ENCODE data around the gene DAPP1. TPM values are rescaled to one million over a fixed set of nuclear protein-coding genes. Genes with fewer than 3 reads are reported as not detected.
"Not testable (repeated sequence)": the region's sequence is repeated elsewhere in the genome, so short reads cannot be mapped to it uniquely, and the experiment has no call there.

The DAPP1 gene
- total RNA-seq: 1 to 10 TPM in 3 of 4 donors, under 1 TPM in 1; 0.73 to 6.3 (median 1.8) TPM

- Histone ChIP-seq H3K4me3 (peak within 1 kb of the TSS in 1 of 2 donors; percentile 21), H3K36me3 (no peaks in the 10 kb centered on the region), H3K4me1 (peaks cover 0 to 4% (median 3%) of the 10 kb centered on the region in 3 donors), H3K27ac (no peak within 1 kb of the TSS), H3K9me3 (no peaks in the 10 kb centered on the region), H3K27me3 (no peaks in the 10 kb centered on the region)
- peak; percentile 59 for ATAC-seq
- WGBS, 2 donors (ENCODE audit: low coverage in 1 of 2): 66 to 76% methylated on average over 3 to 4 of the region's 7 CpGs
- TF ChIP-seq POLR2A (IDR thresholded peaks at IDR 0.05) (no peak), POLR2AphosphoS5 (IDR thresholded peaks at IDR 0.05) (no peak), EP300 (IDR thresholded peaks at IDR 0.05) (no peak), CTCF (IDR thresholded peaks at IDR 0.05) (no peak)
These were observed at the start of gene DAPP1 for GRCh38 chr4:99816545-99817308. DAPP1 (plus strand) TSS chr4:99816827; CDS start chr4:99816914, 87 bp downstream.

GRCh38 chr4:99770842-99771241 is 45.8 kb upstream of the DAPP1 start:
- not testable (repeated sequence) for H3K27ac ChIP-seq, H3K36me3 ChIP-seq, H3K9me3 ChIP-seq, H3K4me3 ChIP-seq, ATAC-seq, H3K27me3 ChIP-seq, H3K4me1 ChIP-seq
- 100% methylated on average over 3 of the region's 7 CpGs; no CpG with 5 or more reads in 1 of the 2 donors for WGBS, 2 donors (ENCODE audit: low coverage in 1 of 2)

- H3K27me3 ChIP-seq: no peaks in the 10 kb centered on the region
- H3K4me3 ChIP-seq: no peak overlapping the region
- peaks cover 0 to under 1% (median 0%) of the 10 kb centered on the region in 3 donors for H3K9me3 ChIP-seq
- no peaks in the 10 kb centered on the region for H3K36me3 ChIP-seq
- no peaks in the 10 kb centered on the region for H3K4me1 ChIP-seq
- ATAC-seq: no peak
- no peak overlapping the region for H3K27ac ChIP-seq
- 94% methylated on average over 3 of the region's 3 CpGs; no CpG with 5 or more reads in 1 of the 2 donors for WGBS, 2 donors (ENCODE audit: low coverage in 1 of 2)
- no peak for TF ChIP-seq CTCF (IDR thresholded peaks at IDR 0.05)
- TF ChIP-seq POLR2AphosphoS5 (IDR thresholded peaks at IDR 0.05): no peak
- no peak for TF ChIP-seq POLR2A (IDR thresholded peaks at IDR 0.05)
- no peak for TF ChIP-seq EP300 (IDR thresholded peaks at IDR 0.05)
These were observed 32.7 kb upstream of the DAPP1 start for GRCh38 chr4:99783940-99784339.

- Histone ChIP-seq H3K27ac (no peak overlapping the region), H3K36me3 (no peaks in the 10 kb centered on the region), H3K27me3 (no peaks in the 10 kb centered on the region), H3K4me1 (no peaks in the 10 kb centered on the region), H3K9me3 (no peaks in the 10 kb centered on the region), H3K4me3 (no peak overlapping the region)
- TF ChIP-seq EP300 (IDR thresholded peaks at IDR 0.05): no peak
- no peak for TF ChIP-seq POLR2AphosphoS5 (IDR thresholded peaks at IDR 0.05)
- TF ChIP-seq CTCF (IDR thresholded peaks at IDR 0.05): no peak
- TF ChIP-seq POLR2A (IDR thresholded peaks at IDR 0.05): no peak
- 87% methylated on average over 3 of the region's 3 CpGs for WGBS, 2 donors (ENCODE audit: low coverage in 1 of 2)
- no peak for ATAC-seq
These were observed 31.8 kb upstream of the DAPP1 start for GRCh38 chr4:99784842-99785241.

- TF ChIP-seq POLR2A (IDR thresholded peaks at IDR 0.05): no peak
- TF ChIP-seq POLR2AphosphoS5 (IDR thresholded peaks at IDR 0.05): peak; percentile 43
These were observed 25.6 kb upstream of the DAPP1 start for GRCh38 chr4:99790796-99791617.

More at GRCh38 chr4:99790796-99791617, 25.6 kb upstream of the DAPP1 start:
- no peak overlapping the region for H3K4me3 ChIP-seq
- 12 to 33% methylated on average over 5 to 6 of the region's 6 CpGs for WGBS, 2 donors (ENCODE audit: low coverage in 1 of 2)
- H3K36me3 ChIP-seq: no peaks in the 10 kb centered on the region
- no peaks in the 10 kb centered on the region for H3K9me3 ChIP-seq
- peaks cover 0 to 9% (median 0%) of the 10 kb centered on the region in 3 donors for H3K4me1 ChIP-seq
- no peaks in the 10 kb centered on the region for H3K27me3 ChIP-seq
- peak overlapping the region in 3 of 4 donors; percentile 1 to 44 (median 32) for H3K27ac ChIP-seq
- peak; percentile 48 for ATAC-seq

Measured in gastroesophageal sphincter (tissue), 4 donors.